OCI-LY7 (cell line): Measurements from ENCODE around the gene IQGAP1.

Experiments used
- CTCF ChIP-seq: fragments of 200-600 bp; sonication (generic); conservative IDR thresholded peaks from 2 replicates; pipeline ENCODE4 v1.5.1; 2014; ENCODE audit warnings: mild to moderate bottlenecking, antibody characterized with exemption, low read length, moderate library complexity, mixed read lengths
- EZH2phosphoT487 ChIP-seq: fragments of 200-600 bp; sonication (generic); IDR thresholded peaks from 2 replicates; pipeline ENCODE4 v1.6.1; 2018; ENCODE audit warnings: low read depth, borderline replicate concordance, mild to moderate bottlenecking, mixed run types, antibody characterized with exemption, low read length, moderate library complexity, mixed read lengths

DNA sequence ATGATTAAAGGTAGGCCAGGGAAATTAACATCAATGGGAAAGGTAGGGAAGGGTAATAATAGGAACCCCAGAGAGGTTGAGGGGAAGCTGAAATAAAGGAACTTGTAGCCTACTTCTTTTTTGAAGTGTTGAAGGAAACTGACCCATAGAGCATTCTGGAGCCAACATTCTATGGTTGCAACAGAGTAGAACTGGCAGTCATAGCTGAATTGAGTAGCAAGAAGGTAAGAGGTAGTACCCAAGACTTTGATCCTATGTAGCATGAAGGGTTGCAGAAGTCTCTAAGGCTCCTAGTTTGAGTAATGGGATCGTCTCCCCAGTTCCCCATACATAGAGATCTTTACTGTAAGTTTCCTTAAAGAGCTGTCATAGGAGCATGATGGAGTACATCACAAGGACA, 43.4 kb upstream of the IQGAP1 start:
- TF ChIP-seq CTCF, result no peak
- no peak for TF ChIP-seq EZH2phosphoT487
